ENCODE results near the gene CEP170B.

The CEP170B gene

DNA sequence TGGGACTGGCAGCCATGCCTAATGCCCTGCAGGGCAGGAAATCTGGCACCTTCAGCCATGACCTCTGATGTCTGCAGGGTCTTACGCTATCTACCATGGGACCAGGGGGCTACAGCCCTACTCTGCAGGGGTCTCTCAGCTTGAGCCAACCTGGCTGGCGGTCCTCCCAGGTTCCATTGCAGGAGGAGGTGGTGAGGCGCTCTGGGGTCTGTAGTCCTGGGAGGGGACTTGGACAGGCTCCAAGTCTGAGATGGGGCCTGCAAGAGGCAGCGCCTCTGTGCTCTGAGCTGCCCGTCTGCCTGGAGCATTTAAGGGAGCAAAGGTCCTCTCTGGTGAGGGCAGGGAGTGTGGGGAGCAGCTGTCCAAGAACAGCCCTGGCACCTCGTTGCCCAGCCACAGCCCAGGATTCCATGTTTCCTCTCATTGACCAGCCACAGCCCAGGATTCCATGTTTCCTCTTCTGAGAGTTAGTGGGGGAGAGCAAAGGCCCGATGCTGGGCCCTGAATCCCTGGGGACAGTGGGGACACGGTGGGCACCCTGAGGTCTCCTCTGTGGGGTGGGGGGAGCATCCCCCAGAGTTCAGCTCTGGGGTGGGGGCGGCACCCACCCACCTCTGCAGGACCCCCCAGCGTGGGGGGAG, 60.3 kb downstream of the CEP170B start:
- H4K8ac ChIP-seq (ENCODE audit: low read depth, low read length), result no peak overlapping the region
- H3K4me1 ChIP-seq (ENCODE audit: control insufficient read depth in 1 of 2, insufficient read depth in 2 of 2, low read length in 2 of 2), result no peaks in the 10 kb centered on the region
- H3K18ac ChIP-seq (ENCODE audit: low read length), result no peak overlapping the region
- H3K9ac ChIP-seq (ENCODE audit: low read length), result no peak overlapping the region
- H2BK5ac ChIP-seq (ENCODE audit: low read depth, low read length, poor library complexity), result no peak overlapping the region
- H3K79me2 ChIP-seq (ENCODE audit: control insufficient read depth, insufficient read depth, low read length, poor library complexity), result no peaks in the 10 kb centered on the region
- H3K79me1 ChIP-seq (ENCODE audit: low read length), result no peaks in the 10 kb centered on the region
- peaks cover under 1% of the 10 kb centered on the region for H3K27me3 ChIP-seq (ENCODE audit: insufficient read depth, low read length)
- H2AFZ ChIP-seq (ENCODE audit: insufficient read depth, low read length, poor library complexity), result no peak overlapping the region
- H3K14ac ChIP-seq (ENCODE audit: low read length), result no peak overlapping the region
- H4K12ac ChIP-seq (ENCODE audit: low read depth, low read length), result no peak overlapping the region
- H4K91ac ChIP-seq (ENCODE audit: low read depth, low read length), result no peak overlapping the region
- no peak overlapping the region for H3K4me2 ChIP-seq (ENCODE audit: low read length)
- H3K36me3 ChIP-seq (ENCODE audit: control insufficient read depth in 1 of 2, insufficient read depth in 2 of 2, low read length in 2 of 2), result no peaks in the 10 kb centered on the region
- no peak overlapping the region for H3K4me3 ChIP-seq (ENCODE audit: low read depth, low read length)
- H2BK12ac ChIP-seq (ENCODE audit: low read length), result no peak overlapping the region
- peaks cover 8% of the 10 kb centered on the region for H3K9me3 ChIP-seq (ENCODE audit: insufficient read depth, low read depth, low read length)
- H3K4ac ChIP-seq (ENCODE audit: low read depth, low read length), result no peak overlapping the region
- H3K23ac ChIP-seq (ENCODE audit: low read length), result no peak overlapping the region
- no peak overlapping the region for H3K27ac ChIP-seq (ENCODE audit: low read depth, low read length)
- H2BK120ac ChIP-seq (ENCODE audit: insufficient read depth, low read length, poor library complexity), result no peak overlapping the region
- DNase-seq, result no peak
- H2AK5ac ChIP-seq (ENCODE audit: low read length), result no peak overlapping the region
- WGBS (ENCODE audit: extremely low coverage, insufficient coverage, insufficient read length), result no CpG with 5 or more reads among the region's 10 CpGs

- no peaks in the 10 kb centered on the region for H3K4me1 ChIP-seq (ENCODE audit: control insufficient read depth in 1 of 2, insufficient read depth in 2 of 2, low read length in 2 of 2)
- H3K27me3 ChIP-seq (ENCODE audit: insufficient read depth, low read length), result peaks cover 7% of the 10 kb centered on the region
- H3K9ac ChIP-seq (ENCODE audit: low read length), result no peak overlapping the region
- H3K14ac ChIP-seq (ENCODE audit: low read length), result no peak overlapping the region
- H4K12ac ChIP-seq (ENCODE audit: low read depth, low read length), result no peak overlapping the region
- H3K4me2 ChIP-seq (ENCODE audit: low read length), result no peak overlapping the region
- no peak overlapping the region for H2AFZ ChIP-seq (ENCODE audit: insufficient read depth, low read length, poor library complexity)
- H3K4ac ChIP-seq (ENCODE audit: low read depth, low read length), result no peak overlapping the region
- no peaks in the 10 kb centered on the region for H3K36me3 ChIP-seq (ENCODE audit: control insufficient read depth in 1 of 2, insufficient read depth in 2 of 2, low read length in 2 of 2)
- H3K4me3 ChIP-seq (ENCODE audit: low read depth, low read length), result no peak overlapping the region
- H3K18ac ChIP-seq (ENCODE audit: low read length), result no peak overlapping the region
- no peak overlapping the region for H2BK120ac ChIP-seq (ENCODE audit: insufficient read depth, low read length, poor library complexity)
- no peak overlapping the region for H2BK12ac ChIP-seq (ENCODE audit: low read length)
- H3K23ac ChIP-seq (ENCODE audit: low read length), result no peak overlapping the region
- peaks cover 8% of the 10 kb centered on the region for H3K9me3 ChIP-seq (ENCODE audit: insufficient read depth, low read depth, low read length)
- H2BK5ac ChIP-seq (ENCODE audit: low read depth, low read length, poor library complexity), result no peak overlapping the region
- no peaks in the 10 kb centered on the region for H3K79me1 ChIP-seq (ENCODE audit: low read length)
- H2AK5ac ChIP-seq (ENCODE audit: low read length), result no peak overlapping the region
- H4K8ac ChIP-seq (ENCODE audit: low read depth, low read length), result no peak overlapping the region
- WGBS (ENCODE audit: extremely low coverage, insufficient coverage, insufficient read length), result no CpG with 5 or more reads among the region's 15 CpGs
- DNase-seq, result no peak
- H3K79me2 ChIP-seq (ENCODE audit: control insufficient read depth, insufficient read depth, low read length, poor library complexity), result no peaks in the 10 kb centered on the region
- no peak overlapping the region for H4K91ac ChIP-seq (ENCODE audit: low read depth, low read length)
- no peak overlapping the region for H3K27ac ChIP-seq (ENCODE audit: low read depth, low read length)
Measured at GRCh38 chr14:104925855-104926609, 61.0 kb downstream of the CEP170B start.

- Histone ChIP-seq H3K27ac (ENCODE audit: low read depth, low read length) (no peak overlapping the region), H3K4me3 (ENCODE audit: low read depth, low read length) (no peak overlapping the region), H3K9ac (ENCODE audit: low read length) (no peak overlapping the region), H3K36me3 (ENCODE audit: control insufficient read depth in 1 of 2, insufficient read depth in 2 of 2, low read length in 2 of 2) (no peaks in the 10 kb centered on the region), H3K4ac (ENCODE audit: low read depth, low read length) (no peak overlapping the region), H2BK120ac (ENCODE audit: insufficient read depth, low read length, poor library complexity) (no peak overlapping the region), H2AFZ (ENCODE audit: insufficient read depth, low read length, poor library complexity) (no peak overlapping the region), H3K23ac (ENCODE audit: low read length) (no peak overlapping the region), H4K12ac (ENCODE audit: low read depth, low read length) (no peak overlapping the region), H4K8ac (ENCODE audit: low read depth, low read length) (no peak overlapping the region), H2AK5ac (ENCODE audit: low read length) (no peak overlapping the region), H3K4me2 (ENCODE audit: low read length) (no peak overlapping the region), H3K14ac (ENCODE audit: low read length) (no peak overlapping the region), H3K18ac (ENCODE audit: low read length) (no peak overlapping the region), H2BK12ac (ENCODE audit: low read length) (no peak overlapping the region), H2BK5ac (ENCODE audit: low read depth, low read length, poor library complexity) (no peak overlapping the region), H3K27me3 (ENCODE audit: insufficient read depth, low read length) (peaks cover 14% of the 10 kb centered on the region), H3K4me1 (ENCODE audit: control insufficient read depth in 1 of 2, insufficient read depth in 2 of 2, low read length in 2 of 2) (no peaks in the 10 kb centered on the region), H3K79me1 (ENCODE audit: low read length) (no peaks in the 10 kb centered on the region), H3K9me3 (ENCODE audit: insufficient read depth, low read depth, low read length) (peaks cover 9% of the 10 kb centered on the region), H3K79me2 (ENCODE audit: control insufficient read depth, insufficient read depth, low read length, poor library complexity) (no peaks in the 10 kb centered on the region), H4K91ac (ENCODE audit: low read depth, low read length) (no peak overlapping the region)
- WGBS (ENCODE audit: extremely low coverage, insufficient coverage, insufficient read length), result no CpG with 5 or more reads among the region's 21 CpGs
- no peak for DNase-seq
Measured at GRCh38 chr14:104926619-104927431, 61.8 kb downstream of the CEP170B start.

DNA sequence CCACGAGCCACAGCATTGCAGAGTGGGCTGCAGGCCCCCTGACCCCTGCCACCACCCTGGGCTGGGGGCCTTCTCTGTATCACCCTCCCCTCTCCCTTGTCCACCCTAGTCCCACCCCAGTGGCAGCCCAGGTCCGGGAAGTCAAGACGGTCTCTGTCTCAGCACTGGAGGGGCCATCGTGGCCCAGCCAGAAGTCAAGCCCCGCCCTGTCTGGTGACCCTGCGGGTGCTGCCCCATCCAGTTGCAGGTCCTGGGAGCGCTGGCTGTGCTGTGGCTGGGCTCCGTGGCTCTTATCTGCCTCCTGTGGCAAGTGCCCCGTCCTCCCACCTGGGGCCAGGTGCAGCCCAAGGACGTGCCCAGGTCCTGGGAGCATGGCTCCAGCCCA, 62.4 kb downstream of the CEP170B start:
- WGBS (ENCODE audit: extremely low coverage, insufficient coverage, insufficient read length), result no CpG with 5 or more reads among the region's 10 CpGs
- no peak overlapping the region for H3K4ac ChIP-seq (ENCODE audit: low read depth, low read length)
- H3K27ac ChIP-seq (ENCODE audit: low read depth, low read length), result no peak overlapping the region
- no peak overlapping the region for H3K14ac ChIP-seq (ENCODE audit: low read length)
- H2AK5ac ChIP-seq (ENCODE audit: low read length), result no peak overlapping the region
- no peak overlapping the region for H4K91ac ChIP-seq (ENCODE audit: low read depth, low read length)
- H3K9me3 ChIP-seq (ENCODE audit: insufficient read depth, low read depth, low read length), result peaks cover 9% of the 10 kb centered on the region
- no peaks in the 10 kb centered on the region for H3K36me3 ChIP-seq (ENCODE audit: control insufficient read depth in 1 of 2, insufficient read depth in 2 of 2, low read length in 2 of 2)
- H3K79me2 ChIP-seq (ENCODE audit: control insufficient read depth, insufficient read depth, low read length, poor library complexity), result no peaks in the 10 kb centered on the region
- peaks cover 0 to 2% of the 10 kb centered on the region in 2 experiments for H3K4me1 ChIP-seq (ENCODE audit: control insufficient read depth in 1 of 2, insufficient read depth in 2 of 2, low read length in 2 of 2)
- no peaks in the 10 kb centered on the region for H3K79me1 ChIP-seq (ENCODE audit: low read length)
- H3K23ac ChIP-seq (ENCODE audit: low read length), result no peak overlapping the region
- H2BK5ac ChIP-seq (ENCODE audit: low read depth, low read length, poor library complexity), result no peak overlapping the region
- no peak overlapping the region for H2BK12ac ChIP-seq (ENCODE audit: low read length)
- DNase-seq, result peak in 1 of 2 donors; percentile 25
- H3K27me3 ChIP-seq (ENCODE audit: insufficient read depth, low read length), result peaks cover 20% of the 10 kb centered on the region
- no peak overlapping the region for H2AFZ ChIP-seq (ENCODE audit: insufficient read depth, low read length, poor library complexity)
- no peak overlapping the region for H3K4me2 ChIP-seq (ENCODE audit: low read length)
- no peak overlapping the region for H4K8ac ChIP-seq (ENCODE audit: low read depth, low read length)
- H2BK120ac ChIP-seq (ENCODE audit: insufficient read depth, low read length, poor library complexity), result no peak overlapping the region
- no peak overlapping the region for H3K4me3 ChIP-seq (ENCODE audit: low read depth, low read length)
- H4K12ac ChIP-seq (ENCODE audit: low read depth, low read length), result no peak overlapping the region
- no peak overlapping the region for H3K18ac ChIP-seq (ENCODE audit: low read length)
- H3K9ac ChIP-seq (ENCODE audit: low read length), result no peak overlapping the region

Data from trophoblast cell (in vitro differentiated cells and primary cell).